HG02588 (cell line): ENCODE results near the gene RBM12.

Experiments used
- ATAC-seq: cut with Tn5 transposase; IDR thresholded peaks from one replicate; pipeline ENCODE4 v1.9.1; 2021; ENCODE audit warnings: mild to moderate bottlenecking, moderate library complexity; ENCODE audit not compliant: unreplicated experiment

RBM12 gene

DNA sequence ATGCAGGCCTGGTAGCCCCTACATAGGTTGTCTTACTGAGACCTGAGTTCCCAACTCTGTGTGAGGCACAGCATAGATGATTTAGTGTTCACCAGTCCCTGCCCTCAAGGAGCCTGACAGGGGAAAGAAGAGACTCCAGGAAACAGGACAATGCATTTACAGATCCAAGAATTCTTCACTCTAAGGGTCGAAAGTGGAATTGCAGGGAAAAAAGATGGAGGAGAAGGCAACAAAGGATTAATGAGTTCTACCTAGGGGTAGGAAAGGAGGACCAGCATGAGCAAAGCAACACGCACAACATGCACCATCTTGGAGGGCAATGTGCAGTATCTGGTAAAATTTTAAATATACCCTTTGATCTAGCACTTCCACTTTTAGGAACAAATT lies 43.1 kb downstream of the RBM12 start:
- no peak for ATAC-seq

DNA sequence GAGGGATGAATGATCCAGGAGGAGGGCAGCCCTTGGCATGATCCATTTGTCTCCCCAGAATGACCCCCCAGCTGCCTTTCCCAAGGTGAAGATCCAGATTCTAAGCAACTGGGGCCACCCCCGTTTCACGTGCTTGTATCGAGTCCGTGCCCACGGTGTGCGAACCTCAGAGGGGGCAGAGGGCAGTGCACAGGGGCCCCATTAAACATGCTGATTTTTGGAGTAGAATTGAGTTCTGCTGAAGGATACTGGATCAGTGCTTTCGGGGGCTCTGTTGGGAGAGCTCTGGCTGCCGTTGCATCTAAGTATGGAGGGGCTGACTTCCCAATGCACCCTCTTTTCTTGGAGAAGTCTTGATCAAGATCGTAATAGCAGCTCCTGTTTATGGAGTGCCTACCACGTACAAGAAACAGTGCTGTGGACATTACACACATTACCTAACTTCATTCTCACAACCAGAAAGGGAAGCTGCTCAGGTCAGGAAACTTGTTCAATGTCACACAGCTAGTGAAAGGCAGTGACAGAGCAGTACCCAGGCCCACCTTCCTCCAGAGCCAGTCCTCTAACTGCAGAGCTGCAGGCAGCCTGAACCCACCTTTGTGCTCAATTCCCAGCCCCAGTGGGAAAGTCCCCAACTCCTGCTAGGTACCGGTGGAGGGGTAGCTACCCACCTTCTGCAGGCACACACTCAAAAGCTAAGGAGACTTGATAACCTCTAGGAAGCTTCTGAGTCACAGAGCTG lies 43.7 kb downstream of the RBM12 start:
- no peak for ATAC-seq

- ATAC-seq: no peak
These were observed 45.3 kb downstream of the RBM12 start for GRCh38 chr20:35619196-35620095.

DNA sequence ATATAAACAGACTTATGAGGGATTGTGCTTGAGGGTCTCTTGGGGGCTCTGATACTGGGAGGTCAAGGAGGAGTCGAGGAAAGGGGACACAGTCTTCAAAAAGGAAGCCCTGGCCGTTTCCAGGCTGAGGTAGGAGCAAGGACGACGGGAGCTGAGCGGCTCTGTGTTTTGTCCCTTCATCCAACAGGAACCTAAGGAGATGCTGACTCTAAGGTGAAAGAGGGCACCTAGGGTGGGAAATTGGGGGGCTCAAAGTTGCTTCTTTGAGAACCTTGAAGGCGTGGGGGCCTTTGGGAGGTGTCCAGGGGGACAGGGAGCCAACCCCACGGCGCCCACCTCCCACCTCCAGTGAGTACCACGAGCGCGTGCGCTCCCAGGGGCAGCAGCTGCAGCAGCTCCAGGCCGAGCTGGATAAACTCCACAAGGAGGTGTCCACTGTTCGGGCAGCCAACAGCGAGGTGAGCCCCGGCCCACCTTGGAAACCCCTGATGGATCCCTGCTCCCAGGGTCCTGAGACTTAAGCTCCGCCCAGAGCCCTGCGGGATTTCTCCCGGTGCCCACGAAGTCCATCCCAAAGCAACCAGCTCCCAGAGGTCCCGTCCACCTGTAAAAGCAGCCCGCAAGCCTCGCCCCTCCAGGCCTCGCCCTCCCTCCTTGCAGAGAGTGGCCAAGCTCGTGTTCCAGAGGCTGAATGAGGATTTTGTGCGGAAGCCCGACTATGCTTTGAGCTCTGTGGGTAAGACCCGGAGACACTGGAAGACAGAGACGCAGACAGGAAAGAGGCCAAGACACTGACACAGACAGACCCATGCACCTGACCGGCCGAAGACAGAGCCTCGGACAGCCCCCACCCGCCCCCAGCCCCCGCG lies 46.2 kb downstream of the RBM12 start:
- no peak for ATAC-seq

DNA sequence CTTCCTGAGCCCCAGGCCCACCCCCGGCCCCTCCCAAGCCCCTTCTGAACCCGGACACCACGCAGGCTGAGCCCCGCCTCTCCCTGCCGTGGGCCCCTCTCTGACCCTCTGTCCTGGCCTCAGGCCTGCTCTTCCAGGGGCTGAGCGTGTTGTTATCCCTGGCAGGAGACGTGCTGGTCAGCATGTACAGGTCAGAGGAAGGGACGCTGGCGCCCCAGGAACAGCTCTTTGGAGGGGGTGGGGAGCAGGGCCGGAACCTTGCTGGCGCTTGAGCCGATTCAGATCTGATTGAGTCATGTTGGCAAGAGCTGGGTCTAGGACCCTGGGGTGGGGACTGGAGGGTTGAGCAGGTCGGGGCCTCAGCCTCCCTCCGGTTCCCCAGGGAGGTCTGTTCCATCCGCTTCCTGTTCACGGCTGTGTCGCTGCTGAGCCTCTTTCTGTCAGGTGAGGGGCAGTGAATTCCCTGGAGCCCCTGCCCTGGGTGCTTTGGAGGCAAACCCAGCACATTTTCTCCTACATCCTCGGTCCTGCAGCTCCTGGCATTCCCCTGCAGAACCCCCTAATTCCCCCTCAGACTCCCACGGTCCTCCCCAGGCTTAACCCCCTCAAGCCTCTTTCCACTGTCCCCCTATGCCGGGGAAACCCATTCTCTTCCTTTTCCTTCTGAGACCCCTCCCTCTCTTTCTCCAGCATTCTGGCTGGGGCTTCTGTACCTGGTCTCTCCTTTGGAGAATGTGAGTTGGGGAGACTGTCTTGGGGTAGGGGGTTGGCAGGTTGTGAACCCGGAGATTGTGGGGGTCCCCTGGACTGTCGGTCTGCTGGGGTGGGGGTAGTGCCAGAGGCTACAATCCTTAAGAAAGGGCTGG lies 47.1 kb downstream of the RBM12 start:
- ATAC-seq: no peak

DNA sequence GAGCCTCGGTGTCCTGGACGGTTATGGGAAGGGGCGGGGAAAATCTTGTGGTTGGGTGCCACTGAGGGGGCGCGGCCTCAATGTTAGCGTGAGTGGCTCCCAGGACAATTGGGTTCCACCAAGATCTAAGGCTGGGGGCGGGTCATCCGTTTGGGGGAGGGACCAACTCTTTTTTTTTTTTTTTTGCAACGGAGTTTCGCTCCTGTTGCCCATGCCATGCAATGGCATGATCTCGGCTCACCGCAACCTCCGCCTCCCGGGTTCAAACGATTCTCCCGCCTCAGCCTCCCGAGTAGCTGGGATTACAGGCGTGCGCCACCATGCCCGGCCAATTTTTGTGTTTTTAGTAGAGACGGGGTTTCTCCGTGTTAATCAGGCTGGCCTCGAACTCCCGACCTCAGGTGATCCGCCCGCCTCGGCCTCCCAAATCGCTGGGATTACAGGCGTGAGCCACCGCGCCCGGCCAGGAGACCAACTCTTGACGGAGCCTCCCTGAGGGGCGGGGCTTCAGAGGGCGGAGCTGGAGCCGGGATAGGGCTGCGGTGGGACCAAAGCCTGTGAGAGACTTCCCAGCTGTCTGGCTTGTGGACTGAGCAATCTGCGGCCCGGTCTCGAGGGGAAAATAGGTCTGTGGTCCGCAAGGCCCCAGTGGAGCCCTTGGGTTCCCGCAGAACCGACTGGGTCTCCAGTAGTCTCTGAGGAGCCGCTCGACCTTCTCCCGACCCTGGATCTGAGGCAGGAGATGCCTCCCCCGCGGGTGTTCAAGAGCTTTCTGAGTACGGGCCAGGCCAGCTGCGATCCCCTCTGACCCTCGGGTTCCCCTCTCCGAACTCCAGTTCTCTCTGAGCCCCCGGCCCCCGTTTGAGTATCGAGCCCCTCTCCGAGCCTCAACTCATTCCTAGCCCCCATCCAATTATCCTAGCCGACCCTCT lies 48.0 kb downstream of the RBM12 start:
- no peak for ATAC-seq

DNA sequence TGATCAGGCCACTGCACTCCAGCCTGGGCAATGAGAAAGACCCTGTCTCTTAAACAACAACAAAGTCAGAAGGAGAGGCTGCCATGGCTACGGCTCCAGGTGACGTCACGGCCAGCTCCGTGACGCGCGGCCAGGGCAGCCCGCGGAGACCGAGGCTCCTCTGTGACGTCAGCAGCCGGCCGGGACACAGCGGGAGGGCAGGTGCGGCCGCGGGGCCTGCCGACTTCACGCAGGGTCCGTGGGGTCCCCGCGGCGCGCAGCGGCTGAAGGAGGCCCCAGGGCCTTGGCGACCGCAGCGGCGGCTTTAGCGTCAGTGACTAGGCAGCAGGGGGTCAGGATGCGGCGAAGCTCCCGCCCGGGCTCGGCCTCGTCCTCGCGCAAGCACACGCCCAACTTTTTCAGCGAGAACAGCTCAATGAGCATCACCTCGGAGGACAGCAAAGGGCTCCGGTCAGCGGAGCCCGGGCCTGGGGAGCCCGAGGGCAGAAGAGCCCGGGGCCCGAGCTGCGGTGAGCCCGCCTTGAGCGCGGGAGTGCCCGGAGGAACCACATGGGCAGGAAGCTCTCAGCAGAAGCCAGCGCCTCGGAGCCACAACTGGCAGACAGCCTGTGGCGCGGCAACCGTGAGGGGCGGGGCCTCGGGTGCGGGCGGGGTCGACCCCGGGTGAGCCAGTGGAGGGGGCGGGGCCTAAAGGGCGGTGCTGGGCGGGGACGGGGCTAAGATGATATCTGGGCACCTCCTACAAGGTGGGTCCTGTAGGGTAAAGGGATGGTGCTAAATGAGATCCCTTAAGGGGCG lies 48.8 kb downstream of the RBM12 start, which contains the start of gene SPAG4:
Gene SPAG4 (plus strand): TSS at position 163 of the 798 bp plus-strand sequence. CDS start 175 bp downstream, at position 338.
- peak; percentile 68 for ATAC-seq

- ATAC-seq: no peak
These were observed 53.2 kb downstream of the RBM12 start for GRCh38 chr20:35611482-35611881.

GRCh38 chr20:35610833-35611427 lies 53.8 kb downstream of the RBM12 start:
- ATAC-seq: no peak

DNA sequence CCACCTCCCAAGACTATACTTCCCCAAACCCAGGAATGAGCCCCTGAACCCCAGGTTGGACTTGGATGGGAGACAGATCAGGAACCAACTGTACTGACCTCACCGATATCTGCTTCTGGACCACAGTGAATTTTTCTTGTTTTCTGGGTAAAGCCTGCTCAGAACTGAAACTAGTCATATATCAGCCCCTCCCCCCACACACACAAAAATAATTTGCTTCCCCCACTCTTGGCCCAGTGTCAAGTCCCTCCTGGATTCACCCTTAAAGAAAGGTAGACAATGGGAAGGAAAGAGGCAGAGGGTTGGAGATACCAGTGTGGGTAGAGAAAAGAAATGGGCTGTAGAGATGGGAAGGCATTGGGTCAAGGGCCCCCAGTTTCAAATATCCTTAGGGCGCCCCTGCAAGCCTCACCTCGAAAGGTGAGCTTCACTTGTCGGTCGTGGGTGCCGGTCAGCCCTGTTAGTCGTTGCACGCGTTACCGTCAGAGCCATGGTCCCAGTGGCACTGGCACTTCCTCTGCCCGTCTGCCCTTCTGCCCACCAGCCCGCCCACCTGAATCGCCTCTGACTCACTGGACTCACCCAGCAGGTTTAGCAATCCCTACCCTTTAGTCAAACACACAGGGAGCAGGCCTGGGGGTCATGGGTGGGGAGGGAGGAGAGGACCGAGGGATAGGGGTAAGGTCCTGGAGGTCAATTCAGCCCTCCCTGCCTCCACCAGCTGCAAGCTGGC lies 57.5 kb downstream of the RBM12 start:
- ATAC-seq: no peak

DNA sequence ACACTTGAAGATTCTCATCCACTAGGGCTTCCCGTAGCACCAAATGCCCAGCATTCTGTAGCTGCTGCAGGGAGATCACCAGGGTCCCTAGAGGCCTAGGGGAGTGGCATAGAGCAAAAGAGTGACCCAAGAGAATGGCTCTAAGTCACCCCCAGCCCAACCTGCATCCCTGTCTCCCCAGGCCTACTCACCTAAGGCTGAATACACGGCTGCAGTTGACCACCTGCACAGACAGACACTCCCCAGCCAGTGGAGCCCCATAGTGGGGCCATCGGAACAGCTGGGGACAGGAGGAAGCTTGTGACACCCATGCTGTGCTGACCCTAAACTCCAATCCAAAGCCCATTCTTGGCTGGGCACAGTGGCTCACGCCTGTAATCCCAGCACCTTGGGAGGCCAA lies 58.6 kb downstream of the RBM12 start:
- ATAC-seq: no peak

DNA sequence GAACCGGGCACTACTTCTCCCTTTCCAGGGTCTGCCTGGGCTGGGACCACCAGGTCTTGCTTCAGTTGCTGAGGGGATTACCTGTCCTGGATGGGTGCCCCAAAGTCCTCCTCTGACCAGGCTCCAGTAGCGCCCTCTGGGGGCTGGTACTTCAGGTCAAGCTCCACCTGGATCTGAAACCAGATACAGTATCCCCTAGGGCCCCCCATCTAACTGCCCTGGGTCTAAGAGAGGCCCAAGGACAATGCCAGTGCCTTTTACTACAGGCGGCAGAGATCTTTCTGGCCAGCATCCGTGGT lies 60.3 kb downstream of the RBM12 start:
- ATAC-seq: no peak

GRCh38 chr20:35603695-35604448 lies 60.8 kb downstream of the RBM12 start:
- no peak for ATAC-seq

DNA sequence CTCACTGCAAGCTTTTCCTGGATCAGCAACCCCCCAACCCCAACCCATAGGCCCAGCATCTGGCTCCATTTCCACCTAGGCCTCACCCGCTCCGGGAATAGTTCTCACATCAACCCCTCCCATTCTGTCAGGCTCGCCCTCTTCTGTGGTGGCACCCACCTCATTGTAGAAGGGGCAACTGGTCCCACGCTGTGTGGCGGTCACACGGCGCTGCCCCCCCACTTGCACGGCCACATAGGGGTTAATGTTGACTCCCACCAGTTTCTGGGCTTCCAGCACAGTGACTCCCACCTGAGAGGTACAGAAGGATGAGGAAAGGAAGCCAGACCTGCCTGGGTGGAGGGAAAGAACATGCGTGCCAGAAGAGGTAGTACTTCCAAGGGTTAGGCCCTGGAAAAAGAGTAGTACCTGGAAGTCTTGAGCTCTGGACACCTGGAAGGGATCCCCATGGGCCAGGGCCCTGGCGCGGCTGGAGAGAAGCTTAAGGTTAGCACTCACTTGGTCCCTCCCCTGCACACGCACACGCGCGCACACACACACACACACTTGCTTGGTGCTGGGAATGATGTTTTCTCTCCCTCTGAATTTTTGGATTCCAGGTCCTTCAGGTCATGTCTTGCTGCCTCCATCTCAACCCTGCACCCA lies 61.7 kb downstream of the RBM12 start:
- ATAC-seq: no peak

GRCh38 chr20:35601990-35602389 lies 62.7 kb downstream of the RBM12 start:
- ATAC-seq: no peak
